ENCODE measurements around the gene FASN. TPM values are rescaled to one million over a fixed set of nuclear protein-coding genes. Genes with fewer than 3 reads are reported as not detected.

FASN gene
- total RNA-seq, 1 experiment from 2014 or later, result 433 TPM

DNA sequence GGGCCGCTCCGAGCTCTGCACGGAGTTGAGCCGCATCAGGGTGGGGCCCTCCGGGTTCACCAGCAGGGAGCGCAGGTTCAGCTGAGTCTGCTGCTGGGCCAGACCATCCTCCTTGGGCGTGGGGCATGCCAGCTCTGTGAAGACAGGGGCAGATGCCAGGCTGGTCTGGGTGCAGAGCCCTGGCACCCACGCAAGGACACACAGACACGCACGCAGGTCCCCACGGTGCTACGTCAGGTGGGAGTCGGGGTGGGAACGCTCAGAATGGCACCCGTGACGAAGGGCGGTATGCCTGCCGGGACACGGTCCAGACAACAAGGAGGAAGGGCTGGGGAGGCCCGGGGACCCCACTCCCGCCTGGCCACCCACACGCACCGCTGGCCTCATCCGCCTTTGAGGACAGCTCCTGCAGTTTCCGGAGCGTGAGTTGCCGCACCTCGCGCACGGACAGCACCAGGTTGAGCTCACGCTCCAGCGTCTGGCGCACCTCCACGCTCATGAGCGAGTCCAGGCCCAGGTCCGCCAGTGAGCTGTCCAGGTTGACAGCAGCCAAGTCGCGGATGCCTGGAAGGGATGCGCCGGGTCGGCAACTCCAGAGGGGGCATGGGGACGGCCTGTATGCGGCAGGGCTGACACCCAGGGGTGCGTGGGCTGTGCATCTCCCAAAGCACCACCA, 17.1 kb downstream of the FASN start:
- WGBS (ENCODE audit: extremely low coverage, insufficient read length, low lambda C conversion rate), result no CpG with 5 or more reads among the region's 44 CpGs

More for the DNA sequence above, 17.1 kb downstream of the FASN start:
- Histone ChIP-seq H3K79me1 (ENCODE audit: insufficient read depth, low read depth, low read length, poor library complexity, severe bottlenecking) (no peaks in the 10 kb centered on the region), H3K4me1 (ENCODE audit: insufficient read depth, low read length) (no peaks in the 10 kb centered on the region), H3K56ac (ENCODE audit: insufficient read length, low read depth, low read length) (no peak overlapping the region), H2AK5ac (ENCODE audit: insufficient read length, low read length) (no peak overlapping the region), H4K8ac (replicated peaks; ENCODE audit: insufficient read length, low read depth, low read length) (no peak overlapping the region), H3K4me2 (ENCODE audit: insufficient read depth, insufficient read length, low read length) (no peak overlapping the region), H4K20me1 (ENCODE audit: control insufficient read depth, insufficient read depth, insufficient read length) (no peaks in the 10 kb centered on the region), H2BK20ac (ENCODE audit: low read depth, low read length, poor library complexity, severe bottlenecking) (no peak overlapping the region), H2BK12ac (ENCODE audit: insufficient read length, low read depth, low read length) (no peak overlapping the region), H2BK15ac (ENCODE audit: low read depth, low read length) (no peak overlapping the region), H3K9ac (ENCODE audit: extremely low read depth, insufficient read length, low read length) (no peak overlapping the region), H2AFZ (ENCODE audit: low read length) (no peak overlapping the region), H3K14ac (ENCODE audit: insufficient read depth, low read length) (no peak overlapping the region), H3K4ac (ENCODE audit: low read depth, low read length) (no peak overlapping the region), H2BK5ac (ENCODE audit: insufficient read length, low read length) (no peak overlapping the region), H2BK120ac (ENCODE audit: low read depth, low read length, poor library complexity, severe bottlenecking) (no peak overlapping the region), H3K27ac (ENCODE audit: insufficient read length, low read depth, low read length) (no peak overlapping the region), H3K23ac (ENCODE audit: insufficient read length, low read depth, low read length) (no peak overlapping the region), H3K79me2 (ENCODE audit: insufficient read depth, low read length) (no peaks in the 10 kb centered on the region), H3K27me3 (ENCODE audit: insufficient read depth, low read length) (no peaks in the 10 kb centered on the region), H4K5ac (ENCODE audit: insufficient read length, low read depth, low read length) (no peak overlapping the region), H3T11ph (ENCODE audit: low read length) (no peak overlapping the region), H3K9me3 (ENCODE audit: control insufficient read depth, low read depth, low read length) (no peaks in the 10 kb centered on the region), H3K18ac (ENCODE audit: insufficient read length, low read depth, low read length) (no peak overlapping the region), H4K91ac (ENCODE audit: insufficient read length, low read depth, low read length) (no peak overlapping the region), H3K23me2 (ENCODE audit: insufficient read length, low read depth, low read length, poor library complexity, severe bottlenecking) (no peaks in the 10 kb centered on the region)
- TF ChIP-seq, protein P1, sequence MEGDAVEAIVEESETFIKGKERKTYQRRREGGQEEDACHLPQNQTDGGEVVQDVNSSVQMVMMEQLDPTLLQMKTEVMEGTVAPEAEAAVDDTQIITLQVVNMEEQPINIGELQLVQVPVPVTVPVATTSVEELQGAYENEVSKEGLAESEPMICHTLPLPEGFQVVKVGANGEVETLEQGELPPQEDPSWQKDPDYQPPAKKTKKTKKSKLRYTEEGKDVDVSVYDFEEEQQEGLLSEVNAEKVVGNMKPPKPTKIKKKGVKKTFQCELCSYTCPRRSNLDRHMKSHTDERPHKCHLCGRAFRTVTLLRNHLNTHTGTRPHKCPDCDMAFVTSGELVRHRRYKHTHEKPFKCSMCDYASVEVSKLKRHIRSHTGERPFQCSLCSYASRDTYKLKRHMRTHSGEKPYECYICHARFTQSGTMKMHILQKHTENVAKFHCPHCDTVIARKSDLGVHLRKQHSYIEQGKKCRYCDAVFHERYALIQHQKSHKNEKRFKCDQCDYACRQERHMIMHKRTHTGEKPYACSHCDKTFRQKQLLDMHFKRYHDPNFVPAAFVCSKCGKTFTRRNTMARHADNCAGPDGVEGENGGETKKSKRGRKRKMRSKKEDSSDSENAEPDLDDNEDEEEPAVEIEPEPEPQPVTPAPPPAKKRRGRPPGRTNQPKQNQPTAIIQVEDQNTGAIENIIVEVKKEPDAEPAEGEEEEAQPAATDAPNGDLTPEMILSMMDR (conservative IDR thresholded peaks at IDR 0.05), result no peak
- DNase-seq, result no peak
- Mint-ChIP-seq H3K36me3 (ENCODE audit: insufficient read depth in 1 of 3, low read depth in 3 of 3) (peaks cover 24 to 60% (median 50%) of the 10 kb centered on the region in 3 experiments; a peak in 6 of 7 replicates), H3K4me3 (no peak overlapping the region), H3K4me1 (no peaks in the 10 kb centered on the region; a peak in 2 of 4 replicates), H3K27ac (no peak overlapping the region), H3K27me3 (ENCODE audit: low read depth) (peaks cover 2% of the 10 kb centered on the region; the same call in 1 of the 2 replicates), H3K9me3 (no peaks in the 10 kb centered on the region)

All from H9 (cell line).